DMS153 (cell line): ENCODE measurements around the gene FABP1.
A peak's percentile ranks its signal among the peaks of the same experiment; 100 is the strongest.

Source experiments
- DNase-seq: peaks from one replicate; lab custom pipeline; 2025; lab: John Stamatoyannopoulos, UW

Gene FABP1

GRCh38 chr2:88127888-88128653, at the start of gene FABP1:
TSS of gene FABP1 (minus strand) at chr2:88128062. CDS start at chr2:88128017, 45 bp downstream.
- DNase-seq: no peak

- DNase-seq: no peak
Observed at GRCh38 chr2:88177556-88177955, 49.7 kb upstream of the FABP1 start.

DNA sequence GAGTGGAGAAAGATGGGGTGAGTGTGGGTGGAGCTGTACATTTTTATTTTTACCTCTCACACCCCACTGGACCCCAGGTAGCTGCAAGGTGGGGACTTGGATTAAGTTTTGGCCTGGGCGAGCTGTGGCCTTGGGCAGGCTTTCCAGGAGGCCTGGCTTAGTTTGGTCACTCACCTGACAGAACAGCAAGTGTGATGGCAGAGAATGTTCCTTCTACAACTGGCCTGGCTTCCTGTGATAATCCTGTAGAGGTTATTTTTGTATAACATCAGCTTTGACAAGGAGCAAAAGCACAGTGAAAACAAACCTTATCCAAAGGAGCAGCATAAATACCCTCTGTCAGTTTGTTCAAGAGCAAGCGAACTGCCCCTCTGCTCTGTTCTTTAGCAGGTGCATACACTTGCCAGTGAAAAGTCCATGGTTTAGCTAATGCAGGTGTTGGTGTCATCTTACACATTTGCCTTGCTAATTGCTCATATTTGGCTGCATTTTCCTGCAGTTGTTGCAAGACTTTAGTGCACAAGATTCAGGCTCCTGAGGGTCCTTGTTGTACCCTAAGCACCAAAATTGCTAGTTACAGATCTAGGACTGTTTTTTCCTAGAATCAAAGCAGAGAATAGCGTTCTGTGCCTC, 48.6 kb upstream of the FABP1 start:
- no peak for DNase-seq

DNA sequence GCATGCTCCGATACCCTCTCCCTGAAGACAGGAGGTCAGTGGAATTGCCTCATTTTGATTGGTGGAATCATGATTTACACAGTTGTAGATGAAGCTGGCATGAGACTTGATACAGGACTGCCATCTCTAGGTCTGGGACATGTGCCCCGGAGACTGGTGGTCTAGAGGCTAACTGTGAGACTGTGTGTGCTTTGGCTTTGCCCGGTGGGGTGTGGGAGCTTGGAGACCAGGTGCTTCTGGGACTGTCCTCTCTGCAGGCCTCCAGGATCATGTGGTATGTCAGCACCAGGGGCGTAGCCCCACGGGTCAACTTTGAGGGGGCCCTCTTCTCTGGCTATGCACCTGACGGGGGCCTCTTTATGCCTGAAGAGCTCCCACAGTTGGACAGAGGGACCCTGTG, 45.0 kb upstream of the FABP1 start:
- DNase-seq: no peak

DNA sequence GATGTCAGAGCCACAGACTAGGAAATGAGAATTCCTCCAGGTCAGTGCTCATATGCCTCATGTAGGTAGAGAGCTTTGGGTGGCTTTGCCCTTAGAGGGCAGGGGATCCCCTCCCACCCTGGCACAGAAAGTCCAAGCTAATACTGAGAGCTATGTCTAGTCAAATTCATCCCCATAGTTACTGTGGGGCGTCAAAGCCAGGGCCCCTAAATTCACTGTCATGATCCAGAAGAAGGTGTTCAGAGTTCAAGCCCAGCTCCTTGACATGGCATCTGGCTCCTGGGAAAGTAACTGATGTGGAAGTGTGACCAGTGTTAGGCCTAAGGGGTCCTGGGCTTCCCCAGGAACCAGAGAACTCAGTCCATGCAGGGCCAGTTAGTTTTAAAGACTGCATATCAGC, 44.1 kb upstream of the FABP1 start:
- DNase-seq: no peak

- DNase-seq: no peak
Observed at GRCh38 chr2:88170472-88170892, 42.6 kb upstream of the FABP1 start.

- no peak for DNase-seq
Observed at GRCh38 chr2:88168386-88168785, 40.5 kb upstream of the FABP1 start.

DNA sequence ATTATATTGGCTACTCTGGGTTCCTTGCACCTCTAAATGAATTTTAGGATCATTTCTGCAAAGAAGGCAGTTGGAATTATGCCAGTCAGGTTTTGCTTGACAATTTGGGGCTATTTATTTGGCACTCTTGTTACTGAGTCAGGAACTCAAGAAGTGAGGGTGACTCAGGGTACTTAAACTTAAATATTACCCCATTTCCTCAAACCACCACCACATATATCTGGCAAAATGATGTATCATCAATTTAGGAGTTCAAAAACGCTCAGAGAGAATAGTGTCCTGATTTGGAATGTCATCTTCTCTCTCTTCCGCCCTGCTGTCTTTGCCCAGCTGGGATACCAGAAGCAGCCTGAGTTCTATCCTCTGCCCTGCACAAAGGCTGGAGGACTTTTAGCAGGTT, 39.9 kb upstream of the FABP1 start:
- no peak for DNase-seq

DNA sequence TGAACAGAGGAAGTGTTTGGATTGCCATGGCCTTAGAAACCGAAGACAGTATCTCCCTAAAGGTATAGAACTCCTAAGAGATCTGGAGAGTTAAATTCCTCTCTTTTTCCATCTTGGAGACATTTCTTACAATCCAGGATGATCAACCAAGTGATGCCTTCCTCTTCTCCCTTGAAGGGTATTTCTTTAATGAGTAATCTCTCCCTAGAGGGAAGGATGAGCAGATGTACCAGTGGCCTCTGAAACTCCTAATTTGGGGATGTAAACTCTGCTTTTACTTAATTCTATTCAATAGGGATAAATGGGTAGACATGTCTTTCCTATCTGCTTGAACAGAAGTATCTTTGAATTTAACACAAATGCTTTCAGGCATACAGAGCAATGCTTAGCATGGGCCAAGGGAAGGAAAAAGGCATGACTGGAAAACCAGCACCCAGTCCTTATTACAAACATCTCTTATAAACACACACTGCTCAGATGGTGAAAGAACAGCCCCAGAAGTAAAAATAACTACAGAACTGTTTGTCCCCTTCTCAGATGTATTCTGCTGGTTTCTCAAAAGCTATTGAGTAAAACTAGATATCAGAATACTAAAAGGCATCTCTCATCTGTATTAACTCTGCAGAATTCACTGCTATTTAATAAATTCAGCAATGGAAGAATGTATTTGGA, 37.6 kb upstream of the FABP1 start:
- no peak for DNase-seq

DNA sequence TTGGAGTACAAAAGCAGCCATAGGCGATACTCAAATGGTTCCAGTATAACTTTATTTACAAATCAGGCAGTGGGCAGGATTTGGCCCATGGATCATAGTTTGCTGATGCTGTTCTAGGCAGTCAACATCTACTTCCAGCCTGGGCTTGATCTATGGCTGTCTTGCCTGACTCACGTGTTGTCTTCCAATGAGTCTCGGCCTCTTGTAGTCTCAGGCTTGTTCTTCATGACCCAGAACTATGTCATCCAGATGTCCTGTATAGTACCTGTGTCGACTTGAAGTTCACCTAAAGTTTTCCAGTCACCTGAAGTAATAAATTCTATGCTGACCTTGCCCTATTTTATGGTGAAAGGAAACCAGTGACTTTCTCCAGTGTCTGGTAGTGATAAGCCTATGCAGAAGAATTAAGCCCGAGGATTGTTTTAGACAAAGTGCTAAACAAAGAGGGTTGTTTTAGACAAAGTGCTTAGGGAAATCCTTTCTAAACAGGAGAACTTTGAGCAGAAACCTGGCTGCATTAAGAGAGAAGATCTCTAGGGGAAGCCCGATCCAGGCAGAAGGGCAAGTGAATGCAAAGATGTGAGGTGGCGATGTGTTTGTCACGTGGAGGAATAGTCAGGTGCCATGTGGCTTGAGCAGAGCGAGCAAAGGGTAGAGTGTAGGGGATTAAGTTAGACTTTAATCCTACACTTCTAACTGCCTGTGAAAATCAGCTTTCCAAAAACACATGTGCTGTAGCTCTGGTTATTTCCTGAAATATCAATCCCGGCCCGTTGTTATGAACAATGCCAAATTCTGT, 33.8 kb upstream of the FABP1 start:
- no peak for DNase-seq

DNA sequence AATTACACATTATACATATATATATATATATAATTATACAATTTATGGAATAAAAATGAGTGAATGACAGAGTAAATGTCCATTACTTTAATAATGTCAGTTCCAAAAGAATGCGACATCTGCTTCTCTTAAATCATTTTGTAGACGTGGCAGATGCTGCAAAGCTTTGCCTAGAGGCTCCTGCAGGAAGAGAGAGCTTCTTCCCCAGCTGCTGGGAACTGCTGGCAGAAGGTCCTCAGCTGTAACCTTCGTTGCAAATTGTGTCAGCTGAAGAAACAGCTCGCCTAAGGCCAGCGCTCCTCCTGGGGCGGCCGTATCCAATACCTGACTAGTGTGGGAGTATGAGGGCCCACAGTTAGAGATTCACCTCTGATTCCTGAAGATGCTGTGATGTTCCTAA, 32.7 kb upstream of the FABP1 start:
- DNase-seq: no peak

GRCh38 chr2:88159955-88160415, 32.1 kb upstream of the FABP1 start:
- peak; percentile 52 for DNase-seq

- no peak for DNase-seq
Observed at GRCh38 chr2:88159481-88159880, 31.6 kb upstream of the FABP1 start.

GRCh38 chr2:88148929-88149438, 21.1 kb upstream of the FABP1 start:
- DNase-seq: no peak

- DNase-seq: no peak
Observed at GRCh38 chr2:88147145-88147544, 19.3 kb upstream of the FABP1 start.

- no peak for DNase-seq
Observed at GRCh38 chr2:88146590-88146989, 18.7 kb upstream of the FABP1 start.

DNA sequence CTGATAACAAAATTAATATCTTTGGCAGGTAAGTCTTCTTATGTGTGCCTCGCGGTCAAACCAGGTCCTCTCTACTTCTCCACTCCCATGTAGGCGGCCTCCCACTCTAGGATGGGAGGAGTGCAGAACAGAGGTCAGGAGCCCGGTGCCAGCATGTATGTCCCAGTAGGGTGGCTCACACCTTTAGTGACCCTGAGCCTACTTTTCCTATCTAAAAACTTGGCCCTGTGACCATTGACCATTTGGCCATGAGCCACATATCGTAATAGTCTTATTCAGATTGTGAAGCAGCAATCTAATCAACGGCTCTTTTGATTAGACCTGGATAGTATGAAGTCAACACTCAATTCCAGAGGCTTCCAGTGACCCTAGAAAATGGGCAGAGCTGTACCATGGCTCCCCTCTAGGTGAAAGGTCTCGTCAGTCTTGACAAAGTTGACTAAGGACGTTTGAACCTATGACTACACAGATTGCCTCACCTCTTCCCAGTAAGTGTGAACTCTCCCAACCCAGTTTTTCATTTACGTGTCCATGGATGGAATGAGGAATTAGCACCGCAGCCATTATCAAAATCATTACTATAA, 17.1 kb upstream of the FABP1 start:
- no peak for DNase-seq

DNA sequence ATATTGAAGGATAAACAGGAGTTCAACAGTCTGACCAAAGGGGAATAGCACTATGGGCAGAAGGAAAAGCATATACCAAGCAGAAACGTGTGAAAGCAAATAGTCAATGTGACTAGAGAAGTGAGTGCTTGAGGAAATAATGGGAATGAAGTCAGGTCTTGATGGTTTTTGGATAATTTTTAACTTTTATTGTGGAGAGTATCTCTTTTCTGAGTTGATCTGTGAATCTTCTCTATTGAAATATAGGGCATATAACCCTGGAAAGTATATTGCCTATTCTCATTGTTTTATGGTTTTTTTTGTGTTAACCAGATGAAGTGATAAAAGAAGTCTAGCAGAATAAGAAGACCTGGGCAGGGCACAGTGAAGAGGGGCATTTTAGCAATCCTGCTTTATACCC, 16.4 kb upstream of the FABP1 start:
- DNase-seq: no peak

DNA sequence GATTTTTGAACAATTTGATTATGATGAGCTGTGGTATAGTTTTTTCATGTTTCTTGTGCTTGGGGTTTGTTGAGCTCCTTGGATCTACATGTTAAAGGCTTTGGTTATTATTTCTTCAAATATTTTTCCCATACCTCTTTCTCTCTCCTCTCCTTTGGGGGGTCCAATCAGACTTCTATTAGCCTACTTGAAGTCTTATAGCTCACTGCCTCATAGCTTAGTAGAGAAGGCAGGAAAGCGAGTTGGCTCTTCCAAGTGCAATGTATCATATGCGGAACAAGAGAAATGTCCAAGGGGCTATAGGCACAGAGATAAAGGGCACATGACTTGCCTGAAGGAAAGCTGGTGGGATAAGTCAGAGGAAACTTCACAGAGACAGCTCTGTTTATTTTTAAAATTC, 14.1 kb upstream of the FABP1 start:
- DNase-seq: no peak

DNA sequence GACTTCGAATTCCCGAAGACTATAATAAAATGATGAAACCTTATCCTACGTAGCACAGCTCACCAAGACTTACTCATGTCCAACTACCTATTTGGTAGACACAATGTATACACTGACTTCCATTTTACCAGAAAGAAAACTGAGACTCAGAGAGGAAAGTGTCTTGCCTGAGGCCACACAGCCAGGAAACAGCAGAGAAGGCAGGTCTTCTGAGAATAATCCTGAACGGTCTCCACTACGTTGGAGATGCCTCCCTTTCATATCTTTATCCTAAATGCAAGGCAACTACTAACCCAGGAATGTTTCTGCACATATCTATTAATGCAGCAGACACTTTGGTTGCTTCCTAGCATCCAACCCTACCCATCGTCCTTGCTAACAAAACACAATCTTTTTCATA, 11.9 kb upstream of the FABP1 start:
- DNase-seq: no peak

GRCh38 chr2:88139203-88139702, 11.4 kb upstream of the FABP1 start:
- no peak for DNase-seq

GRCh38 chr2:88137833-88138232, 10.0 kb upstream of the FABP1 start:
- DNase-seq: no peak
